B cell (primary cell): ENCODE data around the gene CAPZA1. TPM values are rescaled to one million over a fixed set of nuclear protein-coding genes. Genes with fewer than 3 reads are reported as not detected.

ENCODE experiments used
- ATAC-seq: fragments of 200-7000 bp; cut with Tn5 transposase; one replicate; pipeline ENCODE4 v1.10.0; 2021; ENCODE audit warnings: low read depth, mild to moderate bottlenecking, moderate number of reproducible peaks, moderate library complexity
- CTCF ChIA-PET: fragments of 350-600 bp; sonication (Branson Sonifier 250); formaldehyde crosslinking; loops from one replicate; lab custom pipeline; 2021; ENCODE audit warnings: antibody characterized with exemption, inconsistent platforms; lab: Charles Lee
- POLR2A ChIA-PET: fragments of 350-600 bp; sonication (Branson Sonifier 250); formaldehyde crosslinking; loops from one replicate; lab custom pipeline; 2021; ENCODE audit warnings: antibody characterized with exemption; lab: Charles Lee
- DNase-seq: peaks from one replicate; pipeline ENCODE4 v3.0.0; 2013
- H2AFZ ChIP-seq: 2 replicates; pipeline ENCODE4 v1.6.1; 2012; ENCODE audit warnings: mild to moderate bottlenecking, low read depth, low read length; ENCODE audit not compliant: insufficient read depth, poor library complexity, severe bottlenecking
- H3K27ac ChIP-seq, 2 donors: 1 replicate in 1 of 2; 2 replicates in 1 of 2; pipeline ENCODE4 v1.5.1; 2012 to 2013; ENCODE audit warnings: low read length in 2 of 2, mild to moderate bottlenecking in 2 of 2, moderate library complexity in 1 of 2
- H3K27me3 ChIP-seq, 4 experiments: fragments of 200-600 bp in 1 of 4; sonication (generic) in 1 of 4; replicated peaks in 1 of 4; 1 replicate in 2 of 4; 2 replicates in 2 of 4; pipeline versions ENCODE4 v1.6.1 to v1.7.0; 2013 to 2016; ENCODE audit warnings: low read length in 3 of 4, mild to moderate bottlenecking in 2 of 4, mixed read lengths in 1 of 4, moderate library complexity in 1 of 4; ENCODE audit not compliant: insufficient read depth in 4 of 4, control insufficient read depth in 3 of 4; ENCODE audit errors: control extremely low read depth in 1 of 4
- H3K36me3 ChIP-seq, 2 experiments: replicated peaks in 1 of 2; 1 replicate in 1 of 2; 2 replicates in 1 of 2; pipeline versions ENCODE4 v1.6.1 to v1.7.1; 2013; ENCODE audit warnings: low read length in 1 of 2; ENCODE audit not compliant: insufficient read depth in 2 of 2, control insufficient read depth in 1 of 2; ENCODE audit errors: control extremely low read depth in 1 of 2, extremely low read depth in 1 of 2
- H3K4me1 ChIP-seq, 2 donors: fragments of 200-600 bp in 1 of 2; sonication (generic) in 1 of 2; 1 replicate in 1 of 2; 2 replicates in 1 of 2; pipeline versions ENCODE4 v1.5.1 to v1.6.1; 2013 to 2017; ENCODE audit warnings: low read length in 2 of 2; ENCODE audit not compliant: control insufficient read depth in 2 of 2, insufficient read depth in 2 of 2
- H3K4me2 ChIP-seq: replicated peaks from 2 replicates; pipeline ENCODE3; 2012; ENCODE audit warnings: mild to moderate bottlenecking, low read depth, low read length; ENCODE audit not compliant: poor library complexity, severe bottlenecking
- H3K4me3 ChIP-seq, 5 experiments: fragments of 200-600 bp in 1 of 5; sonication (generic) in 1 of 5; 1 replicate in 3 of 5; 2 replicates in 2 of 5; pipeline versions ENCODE4 v1.5.1 to v1.7.0; 2011 to 2016; ENCODE audit warnings: low read length in 4 of 5, mild to moderate bottlenecking in 4 of 5, low read depth in 2 of 5, control low read depth in 1 of 5, moderate library complexity in 1 of 5; ENCODE audit not compliant: insufficient read depth in 1 of 5; ENCODE audit errors: control extremely low read depth in 1 of 5, extremely low read depth in 1 of 5
- H3K79me2 ChIP-seq: fragments of 200-600 bp; sonication (generic); one replicate; pipeline ENCODE4 v1.6.0; 2016; ENCODE audit warnings: low read length; ENCODE audit not compliant: control insufficient read depth, insufficient read depth
- H3K9ac ChIP-seq: fragments of 200-600 bp; sonication (generic); 2 replicates; pipeline ENCODE4 v1.6.1; 2017; ENCODE audit warnings: mild to moderate bottlenecking, low read length, moderate library complexity
- H3K9me3 ChIP-seq, 3 donors: one replicate each; pipeline versions ENCODE4 v1.6.1 to v1.7.1; 2013; ENCODE audit warnings: low read length in 2 of 3; ENCODE audit not compliant: control insufficient read depth in 2 of 3, insufficient read depth in 1 of 3; ENCODE audit errors: control extremely low read depth in 1 of 3
- H4K20me1 ChIP-seq: 2 replicates; pipeline ENCODE4 v1.6.0; 2012; ENCODE audit warnings: mild to moderate bottlenecking, low read length; ENCODE audit not compliant: insufficient read depth, control insufficient read depth, poor library complexity, severe bottlenecking
- H3K27ac Mint-ChIP-seq: one replicate; pipeline ENCODE4 v1.8.0; 2021; ENCODE audit warnings: mixed read lengths
- H3K27me3 Mint-ChIP-seq: one replicate; pipeline ENCODE4 v1.8.0; 2021; ENCODE audit warnings: mixed read lengths
- H3K4me1 Mint-ChIP-seq: one replicate; pipeline ENCODE4 v1.8.0; 2021; ENCODE audit warnings: mixed read lengths
- H3K4me3 Mint-ChIP-seq: one replicate; pipeline ENCODE4 v1.8.0; 2021; ENCODE audit warnings: mixed read lengths
- H3K9me3 Mint-ChIP-seq: one replicate; pipeline ENCODE4 v1.8.0; 2022; ENCODE audit warnings: mixed read lengths; ENCODE audit not compliant: insufficient read depth
- EZH2 ChIP-seq: IDR thresholded peaks from 2 replicates; pipeline ENCODE4 v1.6.1; 2012; ENCODE audit warnings: borderline replicate concordance, low read depth, mild to moderate bottlenecking, moderate library complexity, low read length; ENCODE audit not compliant: insufficient read depth, poor library complexity, severe bottlenecking
- WGBS: methylation state at CpG from one replicate; pipeline ENCODE4 v1.1.5; 2013; ENCODE audit warnings: missing lambda C conversion rate; ENCODE audit not compliant: insufficient coverage; 5-methylcytosine and 5-hydroxymethylcytosine counted together
- intact Hi-C: fragments of 100-400 bp; cut with micrococcal nuclease; formaldehyde crosslinking; loops from one replicate; pipeline ENCODE4 v1.10.0; 2022
- polyA plus RNA-seq: library from polyadenylated mRNA; depleted of rRNA; stranded (reverse); fragments of >200 nt; gene quantifications from 2 replicates; pipeline ENCODE4 v1.2.3, GENCODE V29; 2012
- total RNA-seq, 2 donors: library from RNA; stranded (reverse); fragments of 120-200 nt in 1 of 2; gene quantifications; 1 replicate in 1 of 2; 2 replicates in 1 of 2; pipeline versions ENCODE4 v1.2.3 to v1.2.4, GENCODE V29; 2013 to 2022
- TF ChIP-seq, protein P1 (sequence below): fragments of 200-600 bp; IDR thresholded peaks from one replicate; pipeline ENCODE4 v1.8.0; 2022; ENCODE audit warnings: antibody characterized with exemption, mild to moderate bottlenecking

CAPZA1 gene
- total and polyA plus RNA-seq, 2 donors (not counting 1 experiment from before 2014, with no cell fraction given), result 52.2 to 172 TPM

DNA sequence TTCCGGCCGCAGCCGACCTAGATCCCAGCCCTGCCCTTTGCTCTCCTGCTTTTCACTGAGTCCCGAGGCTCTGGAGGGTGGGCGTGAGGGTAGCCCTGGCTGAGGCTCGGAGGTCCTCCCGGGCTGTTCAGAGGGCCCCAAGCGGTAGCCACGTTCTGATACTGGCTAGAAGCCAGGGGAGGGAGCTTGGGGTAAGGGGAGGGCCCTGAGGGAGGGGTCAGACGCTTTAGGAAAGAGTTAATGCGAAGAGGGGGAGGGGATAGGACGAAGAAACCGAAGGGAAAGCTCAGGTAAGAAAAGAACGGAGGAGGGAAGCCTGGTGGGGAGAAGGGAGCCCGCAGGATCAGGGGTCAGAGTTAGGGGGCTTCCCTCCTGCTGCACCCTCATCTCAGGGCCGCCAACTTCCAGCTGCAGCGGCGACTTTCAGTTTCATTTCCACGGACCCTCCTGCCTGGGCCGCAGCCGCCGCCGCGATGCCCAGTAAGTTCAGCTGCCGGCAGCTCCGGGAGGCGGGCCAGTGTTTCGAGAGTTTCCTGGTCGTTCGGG, 54.9 kb downstream of the CAPZA1 start, which contains the start of gene MOV10:
Gene MOV10, plus strand, starts transcription at position 220 of the 546 bp plus-strand sequence. Its CDS starts 254 bp downstream, at position 474.
- under 1% methylated on average over 30 of the region's 30 CpGs for WGBS
- CTCF ChIA-PET, result interaction anchor here (0.8 to 7.0 kb wide), 14 partner anchors 10 to 284 kb away, joined by 3 to 62 read pairs (median 6); partner anchors contain the start of genes CAPZA1, PPM1J, RHOC and ST7L
- no peaks in the 10 kb centered on the region for H3K27me3 ChIP-seq
- peak within 1 kb of the TSS; percentile 94 for H3K4me3 Mint-ChIP-seq
- no peaks in the 10 kb centered on the region for H4K20me1 ChIP-seq
- intact Hi-C loops, result loop anchor here (1.0 to 10.0 kb wide), 6 partner anchors 26 to 280 kb away; partner anchors contain the start of genes CTTNBP2NL, PPM1J and WNT2B
- peak within 1 kb of the TSS; percentile 26 to 76 for H3K27ac ChIP-seq
- H3K27ac Mint-ChIP-seq, result peak within 1 kb of the TSS; percentile 92
- ATAC-seq (peak; percentile 63), DNase-seq (peak; percentile 76)
- H2AFZ ChIP-seq, result peak within 1 kb of the TSS; percentile 87
- POLR2A ChIA-PET, result interaction anchor here (1.0 to 1.7 kb wide), 7 partner anchors 23 to 57 kb away, joined by 3 to 6 read pairs (median 3); partner anchors contain the start of genes PPM1J and ST7L
- peaks cover 30% of the 10 kb centered on the region for H3K4me1 Mint-ChIP-seq
- no peaks in the 10 kb centered on the region for H3K27me3 Mint-ChIP-seq
- no peaks in the 10 kb centered on the region for H3K9me3 ChIP-seq
- H3K9ac ChIP-seq, result peak within 1 kb of the TSS; percentile 86
- peak within 1 kb of the TSS; percentile 42 to 86 (median 80) for H3K4me3 ChIP-seq
- peaks cover 25 to 30% of the 10 kb centered on the region in 2 donors for H3K4me1 ChIP-seq
- peaks cover 13% of the 10 kb centered on the region for H3K79me2 ChIP-seq
- TF ChIP-seq, protein P1, sequence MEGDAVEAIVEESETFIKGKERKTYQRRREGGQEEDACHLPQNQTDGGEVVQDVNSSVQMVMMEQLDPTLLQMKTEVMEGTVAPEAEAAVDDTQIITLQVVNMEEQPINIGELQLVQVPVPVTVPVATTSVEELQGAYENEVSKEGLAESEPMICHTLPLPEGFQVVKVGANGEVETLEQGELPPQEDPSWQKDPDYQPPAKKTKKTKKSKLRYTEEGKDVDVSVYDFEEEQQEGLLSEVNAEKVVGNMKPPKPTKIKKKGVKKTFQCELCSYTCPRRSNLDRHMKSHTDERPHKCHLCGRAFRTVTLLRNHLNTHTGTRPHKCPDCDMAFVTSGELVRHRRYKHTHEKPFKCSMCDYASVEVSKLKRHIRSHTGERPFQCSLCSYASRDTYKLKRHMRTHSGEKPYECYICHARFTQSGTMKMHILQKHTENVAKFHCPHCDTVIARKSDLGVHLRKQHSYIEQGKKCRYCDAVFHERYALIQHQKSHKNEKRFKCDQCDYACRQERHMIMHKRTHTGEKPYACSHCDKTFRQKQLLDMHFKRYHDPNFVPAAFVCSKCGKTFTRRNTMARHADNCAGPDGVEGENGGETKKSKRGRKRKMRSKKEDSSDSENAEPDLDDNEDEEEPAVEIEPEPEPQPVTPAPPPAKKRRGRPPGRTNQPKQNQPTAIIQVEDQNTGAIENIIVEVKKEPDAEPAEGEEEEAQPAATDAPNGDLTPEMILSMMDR, result no peak
- no peak for TF ChIP-seq EZH2
- peaks cover 7 to 29% of the 10 kb centered on the region in 2 experiments for H3K36me3 ChIP-seq
- H3K9me3 Mint-ChIP-seq, result no peaks in the 10 kb centered on the region
- peak within 1 kb of the TSS; percentile 98 for H3K4me2 ChIP-seq
